Central memory CD8-positive, alpha-beta T cell (primary cell): ENCODE measurements around the gene RNF121.
A peak's percentile ranks its signal among the peaks of the same experiment; 100 is the strongest.

Source experiments
- ATAC-seq: fragments of 150-1000 bp; cut with Tn5 transposase; replicated peaks from 2 replicates; pipeline ENCODE4 v1.10.0; 2022; ENCODE audit warnings: mild to moderate bottlenecking, moderate FRiP score, moderate number of reproducible peaks; ENCODE audit not compliant: poor library complexity, severe bottlenecking; ENCODE audit errors: extremely low read depth
- DNase-seq, 2 donors: peaks; one replicate each; pipeline ENCODE4 v3.0.0; 2021; ENCODE audit warnings: low spot score in 2 of 2
- H3K27ac Mint-ChIP-seq: one replicate; pipeline ENCODE4 v1.8.0; 2022; ENCODE audit warnings: low read depth, mild to moderate bottlenecking, moderate library complexity, mixed read lengths
- H3K27me3 Mint-ChIP-seq: one replicate; pipeline ENCODE4 v1.8.0; 2022; ENCODE audit warnings: mixed read lengths
- H3K36me3 Mint-ChIP-seq: one replicate; pipeline ENCODE4 v1.8.0; 2022; ENCODE audit warnings: mild to moderate bottlenecking, moderate library complexity, mixed read lengths; ENCODE audit not compliant: insufficient read depth
- H3K4me1 Mint-ChIP-seq: one replicate; pipeline ENCODE4 v1.8.0; 2022; ENCODE audit warnings: mixed read lengths
- H3K4me3 Mint-ChIP-seq: one replicate; pipeline ENCODE4 v1.8.0; 2022; ENCODE audit warnings: mild to moderate bottlenecking, moderate library complexity, mixed read lengths
- H3K9me3 Mint-ChIP-seq: one replicate; pipeline ENCODE4 v1.8.0; 2022; ENCODE audit warnings: mixed read lengths

Gene RNF121

GRCh38 chr11:71917646-71918140, 11.2 kb upstream of the RNF121 start:
- no peaks in the 10 kb centered on the region for H3K27me3 Mint-ChIP-seq
- DNase-seq (no peak), ATAC-seq (no peak)
- peaks cover 32% of the 10 kb centered on the region for H3K36me3 Mint-ChIP-seq
- no peak overlapping the region for H3K27ac Mint-ChIP-seq
- H3K4me1 Mint-ChIP-seq: no peaks in the 10 kb centered on the region
- no peaks in the 10 kb centered on the region for H3K9me3 Mint-ChIP-seq
- H3K4me3 Mint-ChIP-seq: no peak overlapping the region

- ATAC-seq (peak; percentile 86), DNase-seq (peak in 1 of 2 donors; percentile 60)
- H3K27ac Mint-ChIP-seq: peak within 1 kb of the TSS; percentile 95
- H3K4me3 Mint-ChIP-seq: peak within 1 kb of the TSS; percentile 91
- no peaks in the 10 kb centered on the region for H3K9me3 Mint-ChIP-seq
- peaks cover 20% of the 10 kb centered on the region for H3K36me3 Mint-ChIP-seq
- peaks cover 50% of the 10 kb centered on the region for H3K4me1 Mint-ChIP-seq
- H3K27me3 Mint-ChIP-seq: no peaks in the 10 kb centered on the region
Observed at GRCh38 chr11:71927820-71928736, 768 bp upstream of the RNF121 start, which contains the start of gene XNDC1N. Gene XNDC1N, minus strand, starts transcription at chr11:71928594. Its CDS starts 5,241 bp downstream, at chr11:71923353.

- no peaks in the 10 kb centered on the region for H3K27me3 Mint-ChIP-seq
- H3K27ac Mint-ChIP-seq: peak overlapping the region; percentile 95
- ATAC-seq: no peak
- no peaks in the 10 kb centered on the region for H3K9me3 Mint-ChIP-seq
- peaks cover 20% of the 10 kb centered on the region for H3K36me3 Mint-ChIP-seq
- peaks cover 60% of the 10 kb centered on the region for H3K4me1 Mint-ChIP-seq
- peak overlapping the region; percentile 91 for H3K4me3 Mint-ChIP-seq
- no peak for DNase-seq
Observed at GRCh38 chr11:71929491-71929890, 645 bp downstream of the RNF121 start.

- ATAC-seq: no peak
- Mint-ChIP-seq H3K27ac (no peak overlapping the region), H3K9me3 (no peaks in the 10 kb centered on the region), H3K4me1 (peaks cover 62% of the 10 kb centered on the region), H3K36me3 (peaks cover 16% of the 10 kb centered on the region), H3K27me3 (no peaks in the 10 kb centered on the region), H3K4me3 (peak overlapping the region; percentile 91)
- DNase-seq: no peak
Observed at GRCh38 chr11:71930556-71931244, 1.9 kb downstream of the RNF121 start.

GRCh38 chr11:71931245-71931602, 2.4 kb downstream of the RNF121 start:
- DNase-seq (no peak), ATAC-seq (no peak)
- peaks cover 62% of the 10 kb centered on the region for H3K4me1 Mint-ChIP-seq
- H3K27me3 Mint-ChIP-seq: no peaks in the 10 kb centered on the region
- no peak overlapping the region for H3K27ac Mint-ChIP-seq
- peaks cover 14% of the 10 kb centered on the region for H3K36me3 Mint-ChIP-seq
- H3K9me3 Mint-ChIP-seq: no peaks in the 10 kb centered on the region
- H3K4me3 Mint-ChIP-seq: no peak overlapping the region

GRCh38 chr11:71933141-71933933, 4.5 kb downstream of the RNF121 start:
- Mint-ChIP-seq H3K9me3 (no peaks in the 10 kb centered on the region), H3K36me3 (peaks cover 12% of the 10 kb centered on the region), H3K4me1 (peaks cover 54% of the 10 kb centered on the region), H3K4me3 (no peak overlapping the region), H3K27ac (peak overlapping the region; percentile 22), H3K27me3 (no peaks in the 10 kb centered on the region)
- DNase-seq (no peak), ATAC-seq (no peak)

- ATAC-seq (peak; percentile 72), DNase-seq (no peak)
- peaks cover 46% of the 10 kb centered on the region for H3K4me1 Mint-ChIP-seq
- H3K27me3 Mint-ChIP-seq: no peaks in the 10 kb centered on the region
- peaks cover 12% of the 10 kb centered on the region for H3K36me3 Mint-ChIP-seq
- H3K4me3 Mint-ChIP-seq: no peak overlapping the region
- H3K9me3 Mint-ChIP-seq: no peaks in the 10 kb centered on the region
- peak overlapping the region; percentile 22 for H3K27ac Mint-ChIP-seq
Observed at GRCh38 chr11:71934213-71934612, 5.4 kb downstream of the RNF121 start.

GRCh38 chr11:71935338-71935925, 6.6 kb downstream of the RNF121 start:
- ATAC-seq: no peak
- DNase-seq: no peak
- Mint-ChIP-seq H3K4me1 (peaks cover 33% of the 10 kb centered on the region), H3K27ac (no peak overlapping the region), H3K4me3 (no peak overlapping the region), H3K27me3 (no peaks in the 10 kb centered on the region), H3K36me3 (peaks cover 8% of the 10 kb centered on the region), H3K9me3 (no peaks in the 10 kb centered on the region)

- Mint-ChIP-seq H3K9me3 (no peaks in the 10 kb centered on the region), H3K36me3 (peaks cover 8% of the 10 kb centered on the region), H3K27me3 (no peaks in the 10 kb centered on the region), H3K4me1 (peaks cover 24% of the 10 kb centered on the region), H3K27ac (no peak overlapping the region), H3K4me3 (no peak overlapping the region)
- ATAC-seq: no peak
- no peak for DNase-seq
Observed at GRCh38 chr11:71936825-71937224, 8.0 kb downstream of the RNF121 start.

- H3K4me1 Mint-ChIP-seq: peaks cover 18% of the 10 kb centered on the region
- ATAC-seq (no peak), DNase-seq (no peak)
- no peak overlapping the region for H3K4me3 Mint-ChIP-seq
- peaks cover 8% of the 10 kb centered on the region for H3K36me3 Mint-ChIP-seq
- H3K27me3 Mint-ChIP-seq: no peaks in the 10 kb centered on the region
- H3K9me3 Mint-ChIP-seq: no peaks in the 10 kb centered on the region
- H3K27ac Mint-ChIP-seq: no peak overlapping the region
Observed at GRCh38 chr11:71937826-71938225, 9.0 kb downstream of the RNF121 start.

GRCh38 chr11:71940561-71941219, 11.8 kb downstream of the RNF121 start:
- no peak overlapping the region for H3K4me3 Mint-ChIP-seq
- no peak for DNase-seq
- no peak overlapping the region for H3K27ac Mint-ChIP-seq
- H3K9me3 Mint-ChIP-seq: no peaks in the 10 kb centered on the region
- H3K4me1 Mint-ChIP-seq: peaks cover 20% of the 10 kb centered on the region
- H3K36me3 Mint-ChIP-seq: peaks cover 8% of the 10 kb centered on the region
- H3K27me3 Mint-ChIP-seq: no peaks in the 10 kb centered on the region
- no peak for ATAC-seq
